CD4-positive, alpha-beta T cell treated with Interleukin-4 for 1 hour (primary cell): ENCODE results near the gene CXCL14.

Experiments
- DNase-seq, 2 donors: peaks; one replicate each; pipeline ENCODE4 v3.0.0-alpha.2; 2020 to 2022

The CXCL14 gene, protein sequence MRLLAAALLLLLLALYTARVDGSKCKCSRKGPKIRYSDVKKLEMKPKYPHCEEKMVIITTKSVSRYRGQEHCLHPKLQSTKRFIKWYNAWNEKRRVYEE

DNA sequence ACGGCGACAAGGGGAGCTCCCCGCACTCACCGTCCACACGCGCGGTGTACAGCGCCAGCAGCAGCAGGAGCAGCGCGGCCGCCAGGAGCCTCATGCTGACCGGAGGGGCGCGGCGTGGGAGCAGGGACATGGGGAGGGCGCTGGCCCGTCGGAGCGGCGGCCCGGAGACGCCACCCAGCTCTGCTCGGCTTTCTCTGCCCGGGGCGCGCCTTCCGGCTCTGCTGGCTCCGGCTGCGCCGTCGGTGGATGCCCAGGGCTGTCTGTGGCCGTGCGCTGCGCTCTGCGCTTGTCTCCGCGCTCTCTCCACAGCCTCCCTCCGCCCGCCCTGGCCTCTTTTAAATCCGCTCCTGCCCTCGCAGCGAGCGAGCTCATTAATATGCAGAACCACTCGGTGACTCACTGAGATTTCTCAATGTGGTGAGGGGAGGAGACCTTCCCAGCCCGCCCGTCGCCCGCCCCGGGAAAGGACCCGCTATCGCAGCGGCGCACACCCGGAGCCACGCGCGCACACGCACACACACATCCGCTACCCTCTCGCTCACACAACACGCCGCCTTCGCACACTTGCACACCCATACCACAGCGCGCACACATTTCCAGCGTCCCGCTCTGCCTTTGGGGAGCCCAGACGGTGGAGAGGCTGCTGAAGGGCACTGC, at the start of gene CXCL14:
Gene CXCL14 (minus strand): TSS at position 307 of the 657 bp plus-strand sequence. CDS start 213 bp downstream, at position 94.
- peak in 1 of 2 donors; percentile 31 for DNase-seq

GRCh38 chr5:135626636-135627035, 47.8 kb upstream of the CXCL14 start:
- no peak for DNase-seq

DNA sequence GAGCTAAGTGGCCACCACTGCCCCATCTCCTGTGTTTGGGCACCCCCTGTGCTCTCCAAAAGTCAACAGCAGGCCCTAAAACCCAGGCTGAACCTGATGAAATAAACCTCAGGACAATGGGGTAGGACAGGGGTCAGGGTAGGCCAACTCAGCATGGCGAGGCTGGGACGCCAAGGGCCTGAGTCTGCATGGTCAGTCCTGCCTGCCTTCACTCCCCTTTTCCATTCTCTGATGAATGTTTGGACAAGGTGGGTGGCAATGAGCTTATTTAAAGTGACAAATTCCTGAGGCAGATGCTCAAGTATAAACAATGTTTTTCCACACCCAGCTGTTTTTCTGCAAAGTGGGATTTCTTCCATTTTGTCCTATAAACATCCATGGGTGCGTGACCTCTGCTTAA, 47.2 kb upstream of the CXCL14 start:
- DNase-seq: no peak

DNA sequence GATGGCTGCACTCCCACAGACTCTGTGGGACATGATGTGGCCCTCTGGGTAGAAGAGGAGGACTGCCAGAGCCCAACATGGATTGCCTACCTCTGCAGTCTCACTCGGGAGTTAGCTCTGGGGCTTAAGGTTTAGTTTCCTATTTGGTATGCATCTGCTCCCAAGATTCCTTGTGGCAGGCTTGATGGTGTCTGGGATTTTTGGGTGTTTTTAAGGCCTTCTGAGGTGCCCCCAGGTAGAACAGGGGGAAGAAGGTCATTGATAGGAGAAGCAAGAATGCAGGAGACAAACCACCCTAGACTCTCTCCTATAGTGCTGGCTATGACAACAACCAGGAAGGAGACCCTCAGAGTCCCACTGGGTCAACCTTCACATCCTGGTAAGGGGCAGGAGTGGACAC, 46.7 kb upstream of the CXCL14 start:
- no peak for DNase-seq

DNA sequence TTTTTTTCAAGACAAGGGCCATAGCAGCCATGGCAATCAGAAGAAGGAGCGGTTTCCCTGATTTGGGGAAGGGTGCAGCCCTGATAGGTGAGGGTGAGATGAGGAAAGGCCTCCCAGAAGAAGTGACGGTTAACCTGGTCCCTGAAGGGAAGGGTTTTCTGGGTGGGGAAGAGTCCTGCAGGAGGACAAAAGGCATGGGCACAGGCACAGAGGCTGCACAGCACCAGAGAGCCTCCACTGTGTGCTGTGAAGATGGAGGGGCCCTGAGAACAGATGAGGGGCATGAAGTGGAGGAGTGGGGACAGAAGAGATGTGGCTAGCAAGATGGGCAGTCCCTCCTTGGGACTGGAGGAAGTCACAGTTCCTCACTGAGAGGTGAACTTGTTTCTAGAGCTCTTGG, 46.3 kb upstream of the CXCL14 start:
- DNase-seq: no peak

DNA sequence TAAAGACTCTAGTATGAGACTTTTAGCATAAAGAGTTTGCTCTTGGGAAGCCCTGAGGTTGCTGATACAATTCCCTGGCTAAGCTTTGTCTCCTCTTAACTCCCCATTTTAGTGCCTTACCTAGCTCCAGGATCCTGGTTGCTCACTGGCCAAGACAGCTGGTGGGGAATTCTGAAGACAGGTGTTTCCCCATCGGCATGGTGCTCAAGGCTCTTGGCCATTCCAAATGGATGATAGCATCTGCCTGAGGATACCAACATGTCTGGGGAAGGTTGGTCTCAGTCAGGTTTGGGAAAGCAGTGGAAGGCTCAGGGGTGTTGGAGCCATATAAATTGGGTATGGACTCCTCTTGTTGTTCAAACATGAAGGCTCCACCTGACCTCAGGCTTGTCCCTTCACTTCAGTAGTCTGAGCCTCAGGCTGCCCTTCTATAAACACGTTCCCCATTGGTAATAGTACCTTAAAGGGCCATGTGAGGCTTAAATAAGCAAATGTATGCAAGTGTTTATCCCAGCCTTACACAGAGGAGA, 44.5 kb upstream of the CXCL14 start:
- DNase-seq: no peak

GRCh38 chr5:135615581-135616260, 36.9 kb upstream of the CXCL14 start:
- DNase-seq: no peak

DNA sequence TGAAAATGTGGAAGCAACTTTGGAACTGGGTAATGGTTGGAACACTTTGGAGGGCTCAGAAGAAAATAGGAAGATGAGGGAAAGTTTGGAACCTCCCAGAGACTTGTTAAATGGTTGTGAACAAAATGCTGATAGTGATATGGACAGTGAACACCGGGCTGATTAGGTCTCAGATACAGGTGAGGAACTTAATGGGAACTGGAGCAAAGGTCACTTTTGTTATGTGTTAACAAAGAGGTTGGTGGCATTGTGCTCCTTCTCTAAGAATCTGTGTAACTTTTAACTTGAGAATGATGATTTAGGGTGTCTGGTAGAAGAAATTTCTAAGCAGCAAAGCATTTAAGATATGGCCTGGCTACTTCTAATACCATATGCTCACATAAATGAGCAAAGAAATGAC, 36.4 kb upstream of the CXCL14 start:
- no peak for DNase-seq

- no peak for DNase-seq
Observed at GRCh38 chr5:135609981-135610380, 31.2 kb upstream of the CXCL14 start.

GRCh38 chr5:135608761-135609443, 30.1 kb upstream of the CXCL14 start:
- DNase-seq: no peak

- no peak for DNase-seq
Observed at GRCh38 chr5:135608361-135608760, 29.6 kb upstream of the CXCL14 start.

DNA sequence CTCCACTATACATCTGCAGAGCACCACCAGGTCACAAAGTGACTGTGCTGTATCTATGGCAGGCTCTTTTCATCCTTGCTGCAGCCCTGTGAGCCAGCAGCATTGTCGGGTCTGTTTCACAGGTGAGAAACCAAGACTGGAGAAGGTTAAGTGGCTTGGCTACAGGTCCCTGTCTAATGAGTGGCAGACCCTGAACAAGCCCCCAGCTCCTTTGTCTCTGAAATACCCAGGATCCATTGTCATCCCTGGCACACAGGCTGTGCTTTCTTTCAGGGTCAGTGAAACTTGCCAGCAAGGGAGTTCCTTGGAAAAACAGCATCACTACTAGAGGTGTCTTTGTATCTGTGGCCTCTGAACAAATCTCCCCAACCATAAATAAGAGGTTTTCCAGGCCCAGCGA, 27.6 kb upstream of the CXCL14 start:
- DNase-seq: no peak

DNA sequence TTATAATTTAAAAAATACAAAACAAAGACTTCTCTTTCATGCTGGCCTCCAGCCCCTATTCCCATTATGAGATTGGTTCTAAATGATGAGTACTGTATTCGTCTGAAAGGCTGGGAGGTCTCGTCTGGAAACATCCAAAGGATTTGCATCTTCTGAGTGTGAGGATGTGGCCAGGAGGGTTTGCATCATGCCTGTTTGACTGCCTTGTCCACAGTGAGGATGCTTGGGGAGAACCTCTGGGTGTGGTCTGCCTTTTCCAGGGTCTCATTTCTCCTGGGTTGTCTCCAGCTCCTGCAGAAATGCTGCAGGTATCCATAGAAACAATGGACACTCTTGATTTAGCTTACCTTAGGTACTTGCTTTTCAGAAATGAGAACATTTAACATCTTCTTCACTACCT, 26.4 kb upstream of the CXCL14 start:
- no peak for DNase-seq

DNA sequence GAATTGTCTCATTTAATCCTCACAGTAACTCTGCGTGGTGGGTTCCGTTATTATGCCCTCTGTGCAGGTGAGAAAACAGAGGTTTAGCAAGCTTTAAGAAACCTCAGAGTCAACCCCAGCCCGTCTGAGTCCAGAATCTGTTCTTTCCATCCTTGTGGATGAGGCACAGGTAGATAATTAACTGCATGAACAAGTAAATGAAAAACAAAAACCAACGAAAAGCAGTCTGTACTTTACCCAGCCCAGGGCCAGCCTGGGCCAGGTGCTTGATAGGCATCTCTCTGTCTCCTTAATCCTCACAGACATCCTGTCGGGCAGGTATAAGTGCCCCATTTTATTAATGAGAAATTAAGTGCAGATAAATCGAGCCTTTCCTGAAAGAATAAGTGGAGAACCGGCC, 25.3 kb upstream of the CXCL14 start:
- DNase-seq: no peak

GRCh38 chr5:135602882-135603721, 24.3 kb upstream of the CXCL14 start:
- DNase-seq: no peak

- DNase-seq: no peak
Observed at GRCh38 chr5:135601466-135601865, 22.7 kb upstream of the CXCL14 start.

- no peak for DNase-seq
Observed at GRCh38 chr5:135600971-135601381, 22.2 kb upstream of the CXCL14 start.

DNA sequence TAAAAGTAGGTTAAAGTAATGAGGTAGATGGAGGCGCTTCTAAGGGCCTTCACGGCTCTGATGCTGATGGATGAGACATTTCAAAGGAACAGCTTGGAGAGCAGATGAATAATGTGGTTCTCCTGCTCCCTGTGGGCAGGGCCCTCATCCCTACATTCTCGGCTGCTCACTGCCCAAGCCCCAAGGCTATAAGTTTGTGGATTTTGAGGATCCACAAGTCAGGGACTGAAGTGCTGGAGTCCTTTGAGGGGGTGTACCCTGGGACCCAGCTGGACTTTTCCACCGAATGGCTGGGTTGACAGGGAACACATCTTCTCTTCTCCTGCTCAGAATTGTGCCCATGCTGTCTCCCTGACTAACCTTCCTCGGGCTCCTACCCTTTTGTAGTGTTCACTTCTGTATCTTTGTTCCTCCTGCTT, 21.4 kb upstream of the CXCL14 start:
- DNase-seq: no peak

- no peak for DNase-seq
Observed at GRCh38 chr5:135599421-135600151, 20.8 kb upstream of the CXCL14 start.

DNA sequence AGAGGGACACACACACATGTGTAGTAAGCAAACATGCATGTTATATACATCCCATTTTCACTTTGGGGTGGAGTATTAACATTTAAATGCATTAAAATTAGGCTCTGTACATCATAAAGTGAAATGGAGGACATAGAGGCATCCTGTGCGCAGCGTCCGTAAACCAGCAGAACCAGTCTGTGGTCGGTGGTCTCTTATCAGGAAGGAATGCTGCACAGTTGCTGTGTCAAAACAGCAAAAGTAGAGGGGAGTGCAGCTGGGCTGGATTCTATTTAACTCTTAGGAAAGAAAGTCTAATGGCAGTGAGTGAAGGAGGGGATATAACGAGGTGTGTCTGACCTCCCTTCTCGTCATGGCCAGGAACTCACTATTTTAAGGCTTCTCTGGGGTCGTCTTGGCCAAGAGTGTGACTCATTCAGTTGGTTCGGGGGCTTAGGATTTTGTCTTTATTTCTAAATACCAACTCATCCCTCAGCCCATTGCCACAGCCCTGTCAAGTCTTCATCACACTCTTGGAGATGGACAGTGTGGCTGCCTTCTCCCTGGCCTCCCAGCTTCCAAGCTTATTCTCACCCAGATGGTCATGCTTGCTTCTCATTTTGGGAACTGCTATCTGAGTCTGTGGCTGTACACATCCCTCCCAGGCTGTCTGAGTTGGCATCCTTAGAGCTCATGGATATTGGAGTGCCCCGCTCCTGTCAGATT, 20.1 kb upstream of the CXCL14 start:
- DNase-seq: no peak

GRCh38 chr5:135596788-135597187, 18.0 kb upstream of the CXCL14 start:
- no peak for DNase-seq
